Measurements from ENCODE around the gene MPZL3.

MPZL3 gene

DNA sequence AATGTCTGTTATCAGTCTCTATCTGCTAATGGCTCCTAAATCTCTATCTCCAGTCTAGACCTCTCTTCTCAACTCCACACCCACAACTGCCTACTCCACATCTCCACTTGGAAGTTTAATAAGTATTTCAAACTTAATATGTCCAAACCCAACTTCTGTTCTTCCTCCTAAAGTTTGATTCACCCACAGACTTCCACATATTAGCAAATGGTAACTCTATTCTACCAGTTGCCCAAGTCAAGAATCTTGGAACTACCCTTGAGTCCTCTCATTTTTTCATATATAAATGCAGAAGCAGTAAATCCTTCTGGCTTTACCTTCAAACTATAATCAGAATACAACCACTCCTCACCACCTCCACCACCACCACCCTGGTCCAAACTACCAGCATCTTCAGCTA is 20.7 kb downstream of the MPZL3 start:
- no peak for FAIRE-seq

DNA sequence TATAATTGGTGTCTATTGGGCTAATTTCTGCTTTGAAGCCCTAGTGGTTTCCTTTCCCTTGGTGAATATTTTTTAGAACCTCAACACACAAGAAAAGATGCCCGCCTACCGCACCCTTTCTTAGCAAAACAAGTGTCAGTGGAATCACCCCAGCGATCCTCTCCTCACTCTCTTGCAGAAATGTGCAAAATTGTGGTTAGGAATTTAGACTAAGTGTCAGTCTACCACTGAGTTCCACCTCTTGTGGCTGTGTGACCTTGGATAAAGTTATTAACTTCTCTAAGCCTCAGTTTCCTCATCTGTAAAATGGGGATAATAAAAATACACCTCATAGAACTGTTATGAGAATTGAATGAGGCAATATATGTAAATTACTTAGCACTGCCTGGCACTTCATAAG is 22.1 kb downstream of the MPZL3 start:
- FAIRE-seq = no peak

- FAIRE-seq = no peak
These were observed 22.8 kb downstream of the MPZL3 start for GRCh38 chr11:118229274-118229847.

DNA sequence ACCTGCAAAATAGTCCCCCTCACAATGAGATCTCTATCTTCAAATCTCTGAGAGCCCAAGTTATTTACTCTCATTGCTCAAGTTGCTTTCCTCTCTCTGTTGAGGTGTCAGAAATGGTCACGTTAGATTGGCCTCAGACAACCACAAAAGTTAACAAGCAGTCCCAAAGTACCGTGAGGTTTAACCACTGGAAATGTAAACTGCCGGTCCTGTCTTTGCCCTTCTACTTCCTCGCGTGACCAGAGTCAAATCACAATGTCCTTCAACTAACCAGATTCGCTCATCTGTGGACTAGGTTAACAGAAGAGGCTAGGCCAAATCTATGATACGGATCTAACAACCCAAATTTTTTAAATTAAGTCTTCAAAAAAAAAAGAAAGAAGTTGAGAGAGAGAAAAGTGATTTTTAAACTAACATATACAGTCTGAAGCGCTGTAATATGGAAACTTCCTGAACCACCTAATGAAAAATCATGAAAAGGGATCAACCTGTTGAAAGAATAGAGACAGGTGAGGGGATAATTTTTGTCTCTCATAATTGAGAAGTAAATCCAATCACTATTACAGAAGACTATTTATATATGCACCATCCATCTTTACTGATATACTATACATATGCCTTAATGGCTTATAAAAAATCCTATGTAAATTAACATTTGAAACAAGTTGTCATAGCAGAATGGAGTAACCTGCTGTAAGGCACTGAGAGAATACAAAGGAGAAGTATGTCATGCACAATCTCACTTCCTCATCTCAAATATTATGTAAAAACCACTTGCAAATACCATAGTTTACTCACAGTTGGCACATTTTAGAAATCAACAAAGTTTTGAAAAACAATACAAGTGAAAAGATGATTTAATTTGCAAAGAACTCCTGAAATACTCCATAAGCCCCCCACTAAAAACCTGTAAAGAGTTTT is 24.0 kb downstream of the MPZL3 start:
- no peak for FAIRE-seq

DNA sequence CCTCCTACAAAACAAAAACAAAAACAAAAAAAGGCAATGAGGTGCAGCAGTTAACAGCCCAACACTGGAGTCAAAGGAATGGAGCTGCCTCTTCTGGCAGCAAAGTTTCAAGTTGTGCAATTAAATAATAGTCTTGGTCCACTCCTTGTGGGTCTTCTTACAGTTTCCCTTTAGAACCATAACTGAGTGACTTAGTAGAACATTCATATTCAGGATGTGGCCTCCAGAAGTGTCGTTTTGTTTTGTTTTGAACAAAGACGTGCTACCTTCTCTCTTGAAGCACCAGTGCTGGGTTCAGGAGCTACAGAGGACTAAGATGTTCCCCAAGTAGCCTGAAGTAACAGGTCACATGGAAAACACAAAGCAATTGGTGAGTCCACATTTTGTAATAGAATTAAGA is 25.4 kb downstream of the MPZL3 start:
- FAIRE-seq = no peak

DNA sequence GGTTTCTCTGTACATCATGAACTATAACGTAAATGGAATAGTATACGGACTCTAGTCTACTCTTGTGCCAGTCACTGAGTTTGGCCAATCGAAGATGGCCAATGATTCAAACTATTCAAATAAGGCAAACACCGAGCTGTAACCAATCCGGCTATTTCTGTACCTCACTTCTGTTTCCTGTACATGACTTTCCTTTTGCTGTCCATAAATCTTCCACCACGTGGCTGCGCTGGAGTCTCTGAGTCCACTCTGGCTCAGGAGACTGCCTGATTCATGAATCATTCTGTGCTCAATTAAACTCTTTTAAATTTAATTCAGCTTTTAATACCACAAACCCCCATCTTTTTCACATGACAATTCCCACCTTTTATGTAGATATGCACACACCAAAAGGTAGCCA is 25.9 kb downstream of the MPZL3 start:
- FAIRE-seq = no peak

- FAIRE-seq = no peak
These were observed 27.5 kb downstream of the MPZL3 start, which contains the start of gene JAML for GRCh38 chr11:118224511-118225188. JAML (minus strand) TSS chr11:118225011; CDS start chr11:118214866, 10,145 bp downstream.

GRCh38 chr11:118223992-118224391 is 28.2 kb downstream of the MPZL3 start:
- no peak for FAIRE-seq

GRCh38 chr11:118223570-118223969 is 28.6 kb downstream of the MPZL3 start:
- no peak for FAIRE-seq

GRCh38 chr11:118222437-118222836 is 29.7 kb downstream of the MPZL3 start:
- FAIRE-seq = no peak

GRCh38 chr11:118221419-118221818 is 30.7 kb downstream of the MPZL3 start:
- no peak for FAIRE-seq

- FAIRE-seq = no peak
These were observed 32.4 kb downstream of the MPZL3 start for GRCh38 chr11:118219732-118220131.

DNA sequence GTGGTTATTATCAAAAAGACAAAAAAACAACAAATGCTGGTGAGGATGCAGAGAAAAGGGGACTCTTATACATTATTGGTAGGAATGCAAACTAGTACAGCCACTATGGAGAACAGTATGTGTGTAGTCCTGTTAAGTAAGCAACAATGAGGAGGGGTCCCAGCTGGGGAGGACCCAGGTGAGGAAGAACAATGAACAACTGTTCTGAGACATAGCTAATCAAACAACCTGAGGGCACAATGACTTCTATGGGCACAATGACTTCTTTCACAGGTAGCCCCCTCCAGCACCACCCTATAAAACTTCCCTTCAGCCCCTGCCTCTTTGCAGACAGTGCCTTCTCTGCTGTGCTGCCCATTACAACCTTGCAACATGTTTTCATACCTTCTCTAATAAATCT is 32.9 kb downstream of the MPZL3 start:
- FAIRE-seq = no peak

- FAIRE-seq = no peak
These were observed 34.6 kb downstream of the MPZL3 start for GRCh38 chr11:118217575-118217974.

- no peak for FAIRE-seq
These were observed 35.3 kb downstream of the MPZL3 start for GRCh38 chr11:118216621-118217481.

- no peak for FAIRE-seq
These were observed 36.4 kb downstream of the MPZL3 start for GRCh38 chr11:118215765-118216164.

GRCh38 chr11:118215262-118215661 is 36.9 kb downstream of the MPZL3 start:
- FAIRE-seq = no peak

GRCh38 chr11:118214210-118214914 is 37.8 kb downstream of the MPZL3 start:
- no peak for FAIRE-seq

DNA sequence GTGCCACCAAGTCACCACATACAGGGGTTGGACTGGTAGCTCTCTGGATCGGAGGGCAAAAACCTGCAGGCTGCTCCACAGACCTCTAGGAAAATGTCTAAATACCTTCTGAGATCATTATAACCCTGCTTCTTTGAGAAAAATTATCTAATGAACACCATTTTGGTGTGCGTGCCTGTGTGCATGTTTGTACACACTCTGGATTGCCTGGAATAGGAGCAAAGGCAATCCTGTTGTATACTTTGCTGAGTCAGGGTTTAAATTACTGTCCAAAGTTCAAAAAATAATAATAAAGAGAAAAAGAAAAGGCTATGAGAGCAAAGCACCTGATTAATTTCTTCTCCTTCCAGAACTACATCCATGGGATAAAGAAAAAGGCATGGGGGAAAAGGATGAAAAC is 38.4 kb downstream of the MPZL3 start:
- FAIRE-seq = no peak

DNA sequence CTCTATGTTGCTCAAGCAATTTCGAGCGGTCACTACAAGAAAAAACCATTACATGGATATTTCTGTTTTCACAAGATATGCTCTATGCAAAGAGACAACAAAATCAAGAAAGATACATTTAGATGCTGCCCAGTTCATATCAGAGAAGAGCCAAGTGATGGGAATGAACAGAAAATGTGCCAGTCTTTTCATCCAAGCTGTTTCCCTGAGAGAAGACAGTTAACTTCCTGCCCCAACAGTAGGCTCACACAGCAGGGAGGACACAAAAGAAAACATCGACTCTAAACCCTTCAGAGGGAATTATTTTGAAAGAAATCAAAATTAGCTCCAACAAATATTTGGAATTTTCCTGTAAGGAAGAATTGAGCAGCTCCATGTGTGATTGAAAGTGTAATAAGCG is 39.0 kb downstream of the MPZL3 start:
- FAIRE-seq = no peak

DNA sequence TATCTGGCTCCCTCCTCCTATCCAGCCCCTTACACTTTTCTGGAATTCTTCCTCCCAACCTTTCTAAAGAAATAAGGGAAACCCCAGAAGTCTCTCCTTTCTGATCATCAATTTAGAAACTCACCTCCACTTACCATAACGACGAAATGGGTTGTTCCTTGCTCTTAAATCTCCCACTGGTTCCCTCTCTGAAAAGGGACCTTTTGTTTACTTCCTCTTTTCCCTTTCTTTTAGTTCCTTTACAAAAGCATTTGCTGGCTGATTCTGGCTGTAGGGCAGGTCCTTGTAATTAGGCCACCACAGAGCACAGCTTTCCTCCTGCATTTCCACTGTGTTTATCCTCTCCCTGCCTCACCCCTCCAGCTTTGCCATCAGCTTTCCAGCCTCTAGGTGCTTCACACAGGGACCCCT is 39.4 kb downstream of the MPZL3 start:
- no peak for FAIRE-seq

DNA sequence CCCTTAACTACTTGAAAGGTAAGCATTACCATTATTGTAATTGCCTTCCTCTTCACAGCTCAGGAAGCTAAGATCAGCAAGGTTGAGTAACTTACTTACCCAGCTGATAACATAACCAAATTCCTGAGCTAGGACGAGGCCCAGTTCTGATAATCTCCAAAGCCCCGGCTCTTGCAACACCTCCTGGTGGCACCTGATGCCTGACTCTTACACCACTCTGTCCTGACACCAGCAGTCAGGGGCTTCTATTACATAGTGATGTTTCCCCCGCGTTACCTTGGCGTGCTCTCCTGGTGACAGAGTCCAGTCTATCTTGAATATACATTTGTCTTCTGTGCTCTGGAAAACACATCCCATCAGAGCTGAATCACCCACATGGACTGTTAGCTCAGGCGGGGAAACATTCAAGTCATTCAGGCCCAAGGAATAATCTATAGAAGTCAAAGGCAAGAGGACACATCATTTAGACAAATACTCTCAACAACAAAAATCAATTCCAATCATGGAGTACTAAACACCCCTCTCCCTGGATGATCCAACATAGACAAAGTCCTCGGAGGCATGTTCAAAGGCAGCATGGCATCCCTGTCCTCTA is 39.9 kb downstream of the MPZL3 start:
- no peak for FAIRE-seq
